Activated CD4-positive, alpha-beta T cell treated with anti-CD3 and anti-CD28 coated beads, Interleukin-2, Interleukin-4, amounts not matched to agents 100 ng/mL and 50 ng/mL, durations not matched to agents 16 hours and 8 hours (primary cell): Measurements from ENCODE around the gene EPHA6.
"Not testable (repeated sequence)": the region's sequence is repeated elsewhere in the genome, so short reads cannot be mapped to it uniquely, and the experiment has no call there.

Experiments used
- DNase-seq: peaks from one replicate; pipeline ENCODE4 v3.0.0-alpha.2; 2020; ENCODE audit warnings: low spot score

EPHA6 gene

DNA sequence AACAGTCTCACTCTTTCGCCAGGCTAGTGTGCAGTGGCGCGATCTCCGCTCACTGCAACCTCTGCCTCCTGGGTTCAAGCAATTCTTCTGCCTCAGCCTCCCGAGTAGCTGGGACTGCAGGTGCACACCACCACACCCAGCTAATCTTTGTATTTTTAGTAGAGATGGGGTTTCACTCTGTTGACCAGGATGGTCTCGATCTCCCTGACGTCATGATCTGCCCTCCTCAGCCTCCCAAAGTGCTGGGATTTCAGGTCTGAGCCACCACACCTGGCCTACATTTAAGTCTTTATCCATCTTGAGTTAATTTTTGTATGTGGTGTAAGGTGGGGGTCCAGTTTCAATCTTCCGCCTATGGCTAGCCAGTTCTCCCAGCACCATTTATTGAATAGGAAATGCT is 211.2 kb downstream of the EPHA6 start:
- not testable (repeated sequence) for DNase-seq

DNA sequence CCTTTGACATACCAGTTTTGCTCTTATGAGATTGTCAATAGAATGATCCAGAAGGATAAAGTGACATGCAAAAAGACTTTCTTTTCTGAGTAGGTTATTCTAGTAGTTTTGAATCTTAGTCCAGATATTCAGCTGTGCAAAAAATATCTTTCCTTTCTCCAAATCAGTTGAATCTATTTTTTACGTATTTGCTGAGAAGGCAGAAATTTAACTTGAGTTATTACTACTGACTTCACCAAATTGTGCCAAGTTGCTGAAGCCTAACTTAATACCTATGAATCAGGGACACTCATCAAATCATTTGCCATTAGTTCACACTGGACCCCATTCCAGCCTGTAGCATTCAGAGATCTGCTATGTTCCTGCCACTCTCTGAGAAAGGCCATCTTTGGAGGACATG is 215.6 kb downstream of the EPHA6 start:
- no peak for DNase-seq

DNA sequence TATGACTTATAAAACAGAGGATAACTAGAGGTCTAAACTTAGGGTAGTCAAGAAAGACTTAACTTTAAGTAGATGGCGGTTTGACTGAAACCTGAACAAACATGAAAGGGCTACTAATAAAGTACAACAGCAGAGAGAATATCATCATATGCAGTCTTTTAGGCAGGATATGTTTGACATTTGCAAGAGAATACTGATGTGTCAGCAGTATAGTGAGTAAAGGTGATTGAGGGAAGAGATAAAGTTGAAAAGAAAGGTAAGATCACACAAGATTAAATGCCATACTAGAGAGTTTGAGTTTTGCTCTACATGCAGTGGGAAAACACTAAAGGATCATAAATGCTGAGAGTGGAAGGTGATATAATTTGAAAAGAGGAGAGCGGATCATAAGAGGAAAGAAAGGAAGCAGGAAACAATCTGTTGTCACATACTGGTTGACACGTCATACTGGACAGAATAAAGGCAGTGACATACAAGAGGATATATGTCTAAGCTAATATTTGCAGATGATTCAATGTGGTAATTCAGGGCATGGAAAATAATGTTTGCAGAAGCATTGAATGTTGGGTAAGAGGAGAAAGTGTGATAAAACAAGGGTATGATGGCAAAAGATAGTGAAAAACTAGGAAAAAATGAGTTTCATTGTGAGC is 223.0 kb downstream of the EPHA6 start:
- no peak for DNase-seq

DNA sequence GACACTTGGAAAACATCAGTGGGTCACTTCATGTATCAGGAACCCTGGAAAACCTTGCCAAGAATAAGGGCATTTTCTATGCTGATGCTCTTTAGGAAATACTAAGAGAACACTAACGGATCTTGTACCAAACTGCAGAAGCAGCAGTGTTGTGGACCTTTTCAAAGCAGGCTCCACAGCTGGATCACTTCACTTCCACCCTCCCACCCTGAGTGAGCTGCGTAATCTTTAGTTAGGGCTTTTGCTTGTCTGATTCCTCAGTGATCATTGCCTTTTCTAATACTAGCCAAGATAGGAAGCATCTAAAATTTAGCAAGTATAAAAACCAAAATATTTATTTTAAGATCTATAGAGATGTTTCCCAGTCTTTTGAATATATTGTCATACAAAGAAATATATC is 229.0 kb downstream of the EPHA6 start:
- no peak for DNase-seq

DNA sequence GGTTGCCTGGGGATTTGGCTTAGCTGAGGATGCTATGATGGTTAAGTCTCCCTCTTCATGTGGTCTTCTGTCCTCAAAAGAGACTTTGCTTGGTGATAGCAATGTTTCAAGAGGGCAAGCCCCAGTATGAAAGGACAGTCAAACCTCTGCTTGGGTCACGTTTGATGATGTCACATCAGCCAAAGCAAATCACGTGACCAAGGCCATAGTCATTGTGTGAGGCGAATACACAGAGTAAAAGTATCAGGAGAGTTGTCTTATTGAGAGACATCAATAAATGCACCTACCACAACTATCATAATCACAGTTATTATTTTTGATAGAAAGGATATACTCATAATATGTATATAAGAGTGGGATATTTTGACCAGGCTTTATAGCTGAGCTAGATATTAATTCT is 243.0 kb downstream of the EPHA6 start:
- no peak for DNase-seq

DNA sequence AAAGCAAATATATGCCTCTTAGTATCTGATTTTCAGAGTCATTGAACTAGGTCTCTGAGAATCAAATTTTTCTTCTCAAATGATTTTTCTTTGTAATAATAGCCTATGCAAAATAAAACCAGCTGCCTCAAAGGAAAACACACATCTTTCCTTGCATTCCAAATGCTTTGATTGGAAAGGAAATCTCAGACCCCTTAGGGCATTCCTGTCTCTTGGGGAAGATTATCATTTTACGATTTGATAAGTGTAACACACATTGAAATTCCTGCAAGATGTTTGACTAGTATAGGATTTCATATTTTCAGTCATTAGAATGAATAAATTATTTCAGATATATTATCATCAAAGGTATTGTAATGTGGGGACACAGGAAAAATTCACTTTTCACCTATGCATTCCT is 244.8 kb downstream of the EPHA6 start:
- DNase-seq: no peak

DNA sequence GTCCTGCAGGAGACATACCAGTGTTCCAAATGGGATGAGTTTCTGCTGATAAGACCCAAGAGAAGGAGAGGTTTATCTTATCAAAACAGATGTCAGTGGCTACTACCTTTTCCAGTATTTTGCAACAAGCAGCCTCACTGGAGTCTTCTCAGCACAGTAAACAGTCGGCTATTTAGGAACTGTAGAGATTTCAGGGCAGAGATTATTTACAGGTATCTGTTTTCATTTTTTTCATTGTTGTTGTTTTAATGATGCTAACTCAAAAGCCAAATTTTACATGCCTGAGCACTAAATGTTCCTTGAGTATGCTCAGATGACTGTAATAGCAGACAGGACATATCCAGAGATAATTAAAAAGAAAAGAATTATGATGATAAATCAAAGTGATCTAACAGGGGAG is 252.1 kb downstream of the EPHA6 start:
- DNase-seq: no peak

DNA sequence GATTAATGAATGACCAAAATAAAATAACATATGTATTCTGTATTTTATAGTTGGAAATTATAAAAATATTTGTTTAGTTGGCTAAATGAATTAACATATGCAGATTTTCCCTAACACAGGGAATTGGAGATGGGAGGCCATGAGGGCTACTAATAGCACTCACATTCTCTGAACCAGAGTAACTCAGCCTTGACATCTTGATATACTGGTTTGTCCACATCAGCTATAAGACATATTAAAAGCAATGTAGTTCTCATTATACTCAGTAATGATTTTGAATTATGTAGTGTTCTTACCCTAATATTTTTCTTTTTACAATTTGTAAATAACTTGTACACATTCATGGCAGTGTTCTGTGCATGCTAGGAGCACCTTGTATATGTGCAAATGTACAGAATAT is 255.9 kb downstream of the EPHA6 start:
- DNase-seq: no peak

DNA sequence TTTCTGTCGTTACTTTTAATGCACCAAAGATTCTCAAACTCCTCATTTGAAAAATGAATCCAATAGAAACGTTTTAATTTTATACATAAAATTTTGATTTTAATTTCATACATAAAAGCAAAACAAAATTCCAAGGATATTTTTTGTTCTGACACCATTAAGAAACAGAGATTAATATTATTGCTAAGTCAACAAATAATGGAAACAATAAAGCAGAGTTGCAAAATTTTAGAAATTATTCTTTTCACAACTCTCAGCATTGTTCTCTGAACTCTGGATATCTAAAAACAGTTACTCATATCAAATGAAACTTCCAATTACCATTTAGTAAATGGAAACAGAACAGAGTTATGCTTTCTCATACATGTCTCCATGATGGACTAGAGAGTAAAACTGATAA is 260.2 kb downstream of the EPHA6 start:
- no peak for DNase-seq

DNA sequence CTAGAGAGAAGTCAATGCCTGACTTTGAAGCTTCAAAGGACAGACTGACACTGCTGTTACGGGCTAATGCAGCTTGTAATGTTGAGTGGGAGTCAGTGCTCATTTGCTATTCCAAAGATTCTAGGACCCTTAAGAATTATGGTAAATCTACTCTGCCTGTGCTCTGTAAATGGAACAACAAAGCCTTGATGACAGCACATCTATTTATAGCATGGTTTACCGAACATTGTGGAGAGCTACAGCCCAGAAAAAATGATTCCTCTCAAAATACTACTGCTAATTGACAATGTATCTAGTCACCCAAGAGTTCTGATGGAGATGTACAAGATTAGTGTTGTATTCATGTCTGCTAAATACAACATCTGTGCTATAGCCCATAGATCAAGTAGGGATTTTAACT is 262.3 kb downstream of the EPHA6 start:
- no peak for DNase-seq

DNA sequence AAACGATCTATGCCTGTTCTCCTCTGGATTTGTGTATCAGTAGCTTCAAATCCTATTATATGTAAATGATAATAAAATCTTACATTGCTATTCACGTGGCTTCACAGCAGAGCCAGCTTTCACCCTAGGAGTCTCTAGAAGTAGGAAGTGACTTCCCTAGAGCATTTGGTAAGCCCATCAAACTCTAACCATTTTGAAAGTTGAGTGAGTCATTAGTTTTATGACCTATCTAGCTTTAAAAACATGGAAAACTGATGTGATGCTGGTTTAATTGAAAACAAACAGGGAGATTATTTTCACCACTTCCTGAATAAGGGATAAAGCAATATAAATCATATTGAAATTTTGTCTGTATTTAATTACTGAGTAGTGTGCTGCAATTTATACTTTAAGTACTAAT is 275.2 kb downstream of the EPHA6 start:
- DNase-seq: no peak

DNA sequence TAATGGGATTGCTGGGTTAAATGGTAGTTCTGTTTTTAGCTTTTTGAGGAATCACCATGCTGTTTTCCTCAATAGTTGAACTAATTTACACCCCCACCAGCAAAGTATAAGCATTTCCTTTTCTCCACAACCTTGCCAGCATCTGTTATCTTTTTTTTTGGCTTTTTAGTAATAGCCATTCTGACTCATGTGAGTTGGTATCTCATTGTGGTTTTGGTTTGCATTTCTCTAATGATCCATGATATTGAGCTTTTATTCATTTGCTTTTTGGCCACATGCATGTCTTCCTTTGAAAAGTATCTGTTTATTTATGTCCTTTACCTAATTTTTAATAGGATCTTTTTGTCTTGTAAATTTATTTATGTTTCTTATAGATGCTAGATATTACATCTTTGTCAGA is 288.2 kb downstream of the EPHA6 start:
- no peak for DNase-seq

DNA sequence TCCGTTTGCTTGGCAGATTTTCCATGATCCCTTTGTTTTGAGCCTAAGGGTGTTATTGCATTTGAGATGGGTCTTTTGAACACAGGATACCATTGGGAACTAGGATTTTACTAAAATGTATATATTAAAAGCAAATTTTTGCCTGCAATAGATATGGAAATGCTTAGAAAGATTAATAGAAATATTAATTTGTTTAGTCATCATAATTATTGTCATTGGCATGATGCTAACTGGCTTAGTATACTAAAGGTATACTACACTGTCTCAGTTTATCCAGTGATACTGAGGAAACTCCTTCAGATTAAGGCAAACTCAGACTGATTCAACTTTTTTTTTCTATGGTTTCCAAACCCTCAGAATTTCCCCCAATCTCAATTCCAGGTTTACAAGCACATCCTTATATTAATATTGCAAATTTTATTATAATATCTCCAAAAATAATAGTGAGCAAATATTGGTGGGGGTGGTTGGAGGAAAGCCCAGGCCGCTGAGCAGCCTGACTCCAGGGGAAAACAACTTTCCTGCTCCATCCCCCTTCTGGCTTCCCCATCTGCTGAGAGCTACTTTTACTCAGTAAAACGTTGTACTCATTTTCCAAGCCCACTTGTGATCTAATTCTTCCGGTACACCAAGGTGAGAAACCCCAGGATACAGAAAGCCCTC is 291.7 kb downstream of the EPHA6 start:
- DNase-seq: no peak

DNA sequence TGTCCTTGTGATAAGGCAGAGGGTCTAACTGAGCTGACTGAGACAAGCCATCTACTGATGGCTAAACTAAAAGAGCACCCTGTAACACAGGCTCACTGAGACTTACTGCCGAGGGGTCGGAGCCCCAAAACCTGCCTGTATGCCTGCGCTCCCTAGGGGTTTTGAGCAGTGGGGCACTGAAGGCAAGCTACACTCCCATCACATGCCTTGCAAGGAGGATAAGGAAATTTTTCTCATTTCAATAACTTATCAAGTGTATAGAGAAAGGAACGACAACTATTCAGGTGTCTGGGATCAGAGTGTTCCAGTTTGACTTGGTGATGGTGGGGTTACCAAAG is 292.2 kb downstream of the EPHA6 start:
- no peak for DNase-seq

DNA sequence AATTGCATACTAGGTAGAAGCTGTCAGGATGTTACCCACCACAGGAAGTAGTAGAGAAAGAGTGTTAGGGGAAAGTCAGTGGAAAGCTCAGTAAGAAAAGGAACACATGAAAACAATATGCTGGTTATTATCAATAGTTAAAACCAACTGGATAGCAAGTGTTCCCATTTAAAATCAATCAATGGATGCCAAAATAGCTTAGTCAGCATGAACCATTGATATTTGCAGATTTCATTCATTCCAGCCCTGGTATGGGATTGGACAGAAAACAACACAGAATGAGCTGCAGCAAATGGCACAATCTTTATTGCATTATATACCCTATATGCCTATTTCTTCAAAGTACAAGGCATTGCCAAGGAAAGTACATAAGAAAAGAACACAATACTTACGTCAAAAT is 293.7 kb downstream of the EPHA6 start:
- no peak for DNase-seq

DNA sequence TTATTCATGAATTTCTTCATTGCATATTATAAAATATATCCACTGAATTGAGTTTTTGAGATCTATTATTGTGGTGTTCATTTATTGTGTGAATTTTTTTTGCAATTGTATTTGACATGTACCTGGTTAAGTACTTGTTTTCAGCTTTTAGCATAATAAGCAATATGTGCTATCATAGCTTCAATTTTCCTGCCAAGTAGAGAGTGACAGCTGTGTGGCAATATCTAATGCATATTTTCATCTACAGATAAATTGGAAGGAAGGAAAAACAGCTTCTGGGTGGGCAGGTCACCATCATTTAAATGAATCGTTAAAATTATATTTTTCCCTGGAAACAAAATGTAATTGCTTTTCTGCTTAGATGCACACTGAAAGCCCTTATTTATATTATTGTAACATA is 296.9 kb downstream of the EPHA6 start:
- DNase-seq: no peak

DNA sequence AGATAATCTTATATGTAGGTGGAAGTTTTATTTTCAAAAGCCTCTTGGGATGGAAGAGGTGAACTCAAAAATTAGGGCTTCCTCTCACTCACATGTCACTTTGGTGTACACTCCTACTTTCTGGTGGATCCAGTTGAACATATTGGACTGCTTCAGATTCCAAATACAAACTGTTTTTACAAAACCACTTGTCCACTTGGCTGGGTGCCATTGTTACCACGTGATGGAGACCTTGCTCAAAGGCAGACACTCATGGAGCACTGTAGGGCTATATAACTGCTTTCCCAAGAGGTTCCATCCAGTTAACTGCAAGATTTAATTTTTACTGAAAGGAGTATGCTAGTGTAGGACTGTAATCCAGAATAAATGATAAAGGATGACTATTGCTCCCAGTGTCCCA is 307.0 kb downstream of the EPHA6 start:
- DNase-seq: no peak

DNA sequence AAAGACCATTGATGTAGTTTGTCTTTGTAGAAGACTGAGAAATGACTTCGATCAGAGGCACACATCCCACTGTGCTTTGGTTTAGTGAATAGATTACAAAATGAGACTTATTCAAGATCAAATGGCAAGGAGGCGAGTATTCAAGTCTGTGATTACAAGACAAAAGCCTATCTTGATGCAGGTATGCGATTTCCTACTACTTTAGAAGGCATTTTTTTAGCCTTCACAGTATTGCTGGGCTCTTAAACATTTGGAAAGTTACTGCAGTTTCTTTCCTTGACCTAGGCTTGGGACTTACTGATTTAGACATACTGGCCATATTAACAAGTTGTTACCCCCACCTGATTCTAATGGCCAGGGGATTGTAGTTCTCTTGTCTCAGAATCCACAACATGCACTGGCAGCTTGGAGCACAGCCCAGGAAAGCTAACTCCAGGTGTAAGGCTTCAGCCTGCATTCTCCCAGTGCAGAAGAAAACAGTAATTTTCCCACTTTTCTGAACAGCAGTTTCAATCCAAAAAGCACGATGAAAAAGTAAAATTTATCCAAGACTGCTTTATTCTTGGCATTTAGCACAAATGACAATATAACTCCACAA is 311.6 kb downstream of the EPHA6 start:
- DNase-seq: no peak

DNA sequence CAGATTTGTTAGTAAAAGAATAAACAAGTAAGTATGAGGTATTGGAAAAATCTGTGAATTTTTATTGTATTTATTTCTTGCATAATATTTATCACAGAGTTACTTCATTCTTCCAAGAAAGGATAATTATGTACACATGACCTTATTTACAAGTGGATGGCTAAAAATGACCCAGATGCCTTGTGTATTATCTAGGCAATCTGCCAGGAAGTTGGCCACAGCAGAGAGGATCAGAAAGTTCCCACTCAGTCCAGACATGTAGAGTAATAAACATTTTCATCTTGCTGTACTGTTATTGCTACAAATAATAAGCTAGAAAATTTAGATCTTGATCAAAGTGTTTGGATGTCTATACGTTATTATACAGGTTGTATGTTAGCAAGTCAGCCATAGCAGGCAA is 317.1 kb downstream of the EPHA6 start:
- DNase-seq: no peak

DNA sequence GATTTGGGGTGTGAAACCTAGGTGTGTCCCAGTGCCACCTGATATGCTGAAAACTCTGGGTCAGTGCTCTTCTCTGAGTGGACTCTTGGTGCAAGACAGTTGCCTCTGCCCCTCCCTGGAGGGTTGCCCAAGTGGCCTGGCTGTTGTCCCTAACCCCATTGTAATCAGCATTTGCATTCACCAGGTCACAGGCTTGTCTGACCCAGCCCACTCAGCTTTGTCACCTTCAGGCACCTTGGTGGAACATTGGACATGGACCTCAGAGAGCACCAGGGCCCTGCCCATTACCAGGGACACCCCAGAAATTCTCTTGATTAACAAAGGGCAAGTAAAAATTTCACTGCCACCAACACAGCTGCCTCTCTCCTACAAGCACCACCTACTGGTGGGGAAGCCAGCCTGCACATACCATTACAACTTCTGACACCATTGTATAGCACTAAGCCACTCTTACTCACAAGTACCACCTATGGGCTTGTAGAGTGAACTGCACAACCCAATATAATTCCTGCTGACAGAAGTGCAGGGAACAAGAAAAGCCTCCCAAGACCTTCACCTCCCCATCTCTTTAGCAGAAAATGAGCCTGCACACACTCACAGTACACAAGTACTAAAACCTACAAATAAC is 324.6 kb downstream of the EPHA6 start:
- peak; percentile 0 for DNase-seq

DNA sequence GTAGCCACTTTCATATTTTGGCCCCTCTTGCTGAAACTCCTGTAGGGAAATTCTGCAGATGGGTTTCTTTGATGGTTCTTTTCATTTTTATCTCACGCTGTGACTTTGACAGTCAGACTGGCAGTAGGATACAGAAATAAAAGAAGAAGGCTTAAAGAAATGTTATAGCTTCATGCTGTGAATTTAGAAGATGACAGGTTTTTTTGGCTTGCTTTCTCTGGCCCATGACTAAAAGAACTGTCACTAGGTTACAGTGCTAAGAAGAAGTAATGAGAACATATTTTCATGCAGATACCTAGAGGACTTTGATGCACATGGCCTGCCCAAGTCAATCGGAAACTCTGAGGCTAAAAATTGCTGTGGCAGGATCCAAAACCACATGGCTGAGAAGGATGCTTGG is 334.5 kb downstream of the EPHA6 start:
- no peak for DNase-seq

DNA sequence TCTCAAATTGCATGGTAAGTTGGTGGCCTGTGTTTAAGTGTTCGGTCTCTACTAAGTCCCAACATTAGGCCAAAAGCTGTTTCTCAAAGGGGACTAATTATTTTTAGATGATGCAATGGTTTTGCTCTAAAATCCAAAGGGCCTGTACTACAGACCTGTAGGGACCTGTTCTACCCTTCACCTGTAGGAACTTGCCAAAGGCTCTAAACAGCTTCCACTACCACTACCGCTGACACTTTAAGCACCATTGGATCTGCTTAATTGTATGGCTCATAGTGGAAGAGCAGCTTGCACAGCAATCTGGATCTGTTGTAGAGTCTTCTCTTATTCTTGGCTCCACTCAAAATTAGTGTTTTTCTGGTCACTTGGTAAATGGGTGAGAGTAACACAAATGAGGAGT is 346.8 kb downstream of the EPHA6 start:
- DNase-seq: no peak

DNA sequence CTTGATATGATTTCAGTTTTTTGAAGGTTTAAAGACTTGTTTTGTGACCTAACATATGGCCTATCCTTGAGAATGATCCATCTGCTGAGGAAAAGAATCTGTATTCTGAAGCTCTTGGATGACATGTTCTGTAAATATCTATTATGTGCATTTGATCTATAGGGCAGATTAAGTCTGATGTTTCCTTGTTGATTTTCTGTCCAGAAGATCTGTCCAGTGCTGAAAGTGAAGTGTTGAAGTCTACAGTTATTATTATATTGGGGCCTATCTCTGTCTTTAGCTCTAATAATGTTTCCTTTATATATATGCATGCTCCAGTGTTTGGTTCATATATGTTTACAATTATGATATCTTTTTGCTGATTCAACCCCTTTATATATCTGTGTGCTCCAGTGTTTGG is 362.8 kb downstream of the EPHA6 start:
- no peak for DNase-seq

DNA sequence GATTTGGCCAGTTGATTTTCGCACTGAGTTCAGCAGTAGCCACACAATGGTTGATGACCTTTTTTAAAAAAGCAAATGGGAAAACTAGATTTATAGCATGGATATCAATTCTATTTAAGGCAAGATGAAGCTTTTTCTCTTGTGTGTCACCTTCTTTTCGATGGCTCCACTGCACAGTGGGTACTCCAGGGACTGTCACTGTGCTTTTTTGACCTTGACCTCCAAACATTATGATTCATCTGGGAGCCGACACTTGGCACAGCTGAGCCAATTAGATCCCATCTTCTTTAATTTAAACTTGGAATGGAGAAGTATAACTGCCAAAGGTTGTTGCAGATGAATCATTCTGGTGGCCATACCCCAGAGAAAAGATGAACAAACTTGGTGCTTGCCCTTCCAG is 367.3 kb downstream of the EPHA6 start:
- no peak for DNase-seq
